NB4 (cell line): Measurements from ENCODE around the gene B3GALT5.

ENCODE experiments used
- DNase-seq: peaks from one replicate; pipeline ENCODE4 v3.0.0; 2010; ENCODE audit warnings: low read depth
- H3K4me3 ChIP-seq: one replicate; pipeline ENCODE4 v1.5.1; 2011; ENCODE audit warnings: mild to moderate bottlenecking, low read depth, low read length, moderate library complexity
- CTCF ChIP-seq: IDR thresholded peaks from one replicate; pipeline ENCODE4 v1.5.1; 2012; ENCODE audit warnings: low read depth, low read length
- MYC ChIP-seq: IDR thresholded peaks from 2 replicates; pipeline ENCODE4 v1.6.1; 2011; ENCODE audit warnings: low read depth, low read length
- POLR2A ChIP-seq: IDR thresholded peaks from 2 replicates; pipeline ENCODE4 v1.6.1; 2011; ENCODE audit warnings: mild to moderate bottlenecking; ENCODE audit not compliant: insufficient read length; ENCODE audit errors: extremely low read depth
- TF ChIP-seq, protein P1 (sequence below): IDR thresholded peaks from 2 replicates; pipeline ENCODE4 v1.6.1; 2011; ENCODE audit warnings: low read depth, low read length

Gene B3GALT5

GRCh38 chr21:39673736-39674135, 61.0 kb downstream of the B3GALT5 start:
- TF ChIP-seq, protein P1, sequence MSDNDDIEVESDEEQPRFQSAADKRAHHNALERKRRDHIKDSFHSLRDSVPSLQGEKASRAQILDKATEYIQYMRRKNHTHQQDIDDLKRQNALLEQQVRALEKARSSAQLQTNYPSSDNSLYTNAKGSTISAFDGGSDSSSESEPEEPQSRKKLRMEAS, result no peak
- TF ChIP-seq CTCF (no peak), MYC (no peak), POLR2A (no peak)
- no peak overlapping the region for H3K4me3 ChIP-seq
- DNase-seq, result no peak

DNA sequence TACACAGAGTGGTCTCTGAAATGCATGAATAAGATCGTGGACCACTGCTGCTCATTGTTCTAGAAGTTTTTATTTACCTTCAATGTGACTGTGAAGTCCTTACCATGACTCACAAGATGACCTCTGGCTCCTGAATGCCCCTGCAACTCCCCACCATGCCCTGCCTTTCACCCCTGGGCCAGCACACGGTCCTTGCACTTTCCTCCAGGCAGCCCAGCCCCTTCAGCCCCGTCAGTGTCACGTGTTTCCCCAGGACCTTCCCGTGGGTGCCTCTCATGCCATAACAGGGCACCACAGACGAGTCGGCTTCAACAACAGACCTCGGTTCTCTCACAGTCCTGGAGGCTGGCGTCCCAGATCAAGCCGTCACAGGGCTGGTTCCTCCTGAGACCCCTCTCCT, 62.1 kb downstream of the B3GALT5 start:
- DNase-seq, result no peak
- no peak overlapping the region for H3K4me3 ChIP-seq
- TF ChIP-seq, protein P1, result no peak
- TF ChIP-seq MYC, result no peak
- TF ChIP-seq POLR2A, result no peak
- TF ChIP-seq CTCF, result no peak

DNA sequence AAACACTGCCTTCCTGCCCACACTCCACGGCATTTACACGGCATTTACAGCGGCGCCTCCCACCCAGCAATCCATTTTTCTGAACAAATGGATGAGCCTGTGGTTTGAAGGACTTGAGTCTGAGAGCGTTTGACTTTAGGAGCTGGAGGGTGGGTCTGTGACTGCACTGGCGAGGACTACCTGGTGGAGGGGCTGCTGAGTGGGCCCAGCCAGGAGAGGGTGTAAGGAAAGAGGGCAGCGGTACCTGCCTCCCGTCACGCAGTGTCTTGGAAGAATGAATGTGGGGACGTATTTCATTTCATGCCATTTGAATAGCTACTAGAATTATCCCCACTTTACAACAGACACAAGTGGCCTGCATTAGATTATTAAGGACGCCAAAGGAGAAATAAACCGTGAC, 62.9 kb downstream of the B3GALT5 start:
- no peak for DNase-seq
- H3K4me3 ChIP-seq, result no peak overlapping the region
- TF ChIP-seq POLR2A, result no peak
- TF ChIP-seq CTCF, result no peak
- TF ChIP-seq, protein P1, result no peak
- TF ChIP-seq MYC, result no peak

GRCh38 chr21:39675993-39676661, 63.4 kb downstream of the B3GALT5 start:
- DNase-seq, result no peak
- no peak overlapping the region for H3K4me3 ChIP-seq
- no peak for TF ChIP-seq MYC
- TF ChIP-seq, protein P1, result no peak
- TF ChIP-seq CTCF, result no peak
- TF ChIP-seq POLR2A, result no peak

GRCh38 chr21:39680216-39680615, 67.5 kb downstream of the B3GALT5 start:
- H3K4me3 ChIP-seq, result no peak overlapping the region
- TF ChIP-seq POLR2A, result no peak
- TF ChIP-seq MYC, result no peak
- TF ChIP-seq, protein P1, result no peak
- no peak for TF ChIP-seq CTCF
- DNase-seq, result no peak

GRCh38 chr21:39681257-39681656, 68.5 kb downstream of the B3GALT5 start:
- no peak for DNase-seq
- TF ChIP-seq MYC, result no peak
- TF ChIP-seq CTCF, result no peak
- TF ChIP-seq POLR2A, result no peak
- TF ChIP-seq, protein P1, result no peak
- no peak overlapping the region for H3K4me3 ChIP-seq
